ENCODE results near the gene C1R.

DNA sequence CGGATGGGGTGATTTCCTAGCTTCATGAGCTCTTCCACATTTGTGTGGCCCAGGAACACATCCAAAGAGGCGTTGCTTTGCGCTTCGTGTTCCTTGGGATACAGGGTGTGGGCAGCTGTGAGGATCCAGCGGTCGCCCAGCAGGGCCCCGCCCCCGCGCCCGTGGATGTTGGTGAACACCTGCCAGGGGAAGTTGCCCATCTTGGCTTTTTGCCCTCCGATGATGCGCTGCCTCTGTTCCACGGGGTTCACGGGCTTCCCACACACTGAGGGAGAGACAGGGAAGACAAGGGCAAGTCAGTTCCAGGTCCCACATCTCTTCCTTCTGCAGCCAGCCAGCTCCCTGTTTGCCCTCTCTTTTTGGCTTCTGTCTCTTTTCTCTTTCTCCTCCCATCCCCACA is 11.2 kb downstream of the C1R start:
- TF ChIP-seq, protein P1, sequence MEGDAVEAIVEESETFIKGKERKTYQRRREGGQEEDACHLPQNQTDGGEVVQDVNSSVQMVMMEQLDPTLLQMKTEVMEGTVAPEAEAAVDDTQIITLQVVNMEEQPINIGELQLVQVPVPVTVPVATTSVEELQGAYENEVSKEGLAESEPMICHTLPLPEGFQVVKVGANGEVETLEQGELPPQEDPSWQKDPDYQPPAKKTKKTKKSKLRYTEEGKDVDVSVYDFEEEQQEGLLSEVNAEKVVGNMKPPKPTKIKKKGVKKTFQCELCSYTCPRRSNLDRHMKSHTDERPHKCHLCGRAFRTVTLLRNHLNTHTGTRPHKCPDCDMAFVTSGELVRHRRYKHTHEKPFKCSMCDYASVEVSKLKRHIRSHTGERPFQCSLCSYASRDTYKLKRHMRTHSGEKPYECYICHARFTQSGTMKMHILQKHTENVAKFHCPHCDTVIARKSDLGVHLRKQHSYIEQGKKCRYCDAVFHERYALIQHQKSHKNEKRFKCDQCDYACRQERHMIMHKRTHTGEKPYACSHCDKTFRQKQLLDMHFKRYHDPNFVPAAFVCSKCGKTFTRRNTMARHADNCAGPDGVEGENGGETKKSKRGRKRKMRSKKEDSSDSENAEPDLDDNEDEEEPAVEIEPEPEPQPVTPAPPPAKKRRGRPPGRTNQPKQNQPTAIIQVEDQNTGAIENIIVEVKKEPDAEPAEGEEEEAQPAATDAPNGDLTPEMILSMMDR (IDR thresholded peaks at IDR 0.05; ENCODE audit: insufficient read depth, low read length, poor library complexity, severe bottlenecking): no peak
- TF ChIP-seq EZH2phosphoT487 (conservative IDR thresholded peaks at IDR 0.05; ENCODE audit: low read length): no peak
